Measurements from ENCODE around the gene CCNYL1.

The CCNYL1 gene

GRCh38 chr2:207791579-207792243 lies 80.3 kb downstream of the CCNYL1 start:
- no peak for DNase-seq (ENCODE audit: low read depth)

- no peak for DNase-seq (ENCODE audit: low read depth)
These were observed 80.9 kb downstream of the CCNYL1 start for GRCh38 chr2:207792244-207792785.

DNA sequence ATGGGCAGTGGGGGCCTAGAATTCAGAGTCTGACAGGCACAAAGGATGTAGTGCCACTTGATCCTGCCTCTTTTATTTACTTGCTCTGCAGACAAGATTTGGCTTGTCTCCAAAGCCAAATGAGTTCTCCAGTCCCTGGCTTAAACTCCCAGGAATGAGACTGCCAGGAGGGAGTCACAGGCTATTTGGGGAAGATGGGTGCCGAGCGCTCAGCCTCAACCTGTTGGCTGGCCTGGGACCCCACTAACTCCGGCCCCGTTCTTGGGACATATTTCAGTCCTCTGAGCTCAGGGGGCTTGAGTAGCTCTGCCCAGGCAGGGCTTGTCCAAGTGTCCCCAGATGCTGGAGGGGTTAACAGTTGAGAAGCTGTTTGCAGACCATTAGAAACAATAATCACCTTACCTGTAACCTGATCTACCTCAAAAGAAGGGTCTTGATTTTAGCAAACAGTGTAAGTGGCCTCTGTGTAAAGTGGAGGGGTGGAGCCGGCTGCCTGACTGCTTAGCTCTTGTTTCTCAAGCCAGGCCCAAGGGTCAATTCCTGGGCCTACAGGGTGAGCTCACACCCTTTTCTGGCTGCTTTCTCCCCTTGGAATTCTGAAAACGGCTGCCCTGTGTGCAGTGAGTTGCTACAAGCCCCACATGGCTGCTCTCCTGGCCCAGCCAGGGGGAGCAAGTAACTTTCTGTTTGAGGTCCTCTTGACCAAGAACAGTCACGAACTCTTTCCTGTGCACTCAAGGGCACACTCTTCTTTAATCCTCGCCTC lies 85.3 kb downstream of the CCNYL1 start:
- DNase-seq (ENCODE audit: low read depth), result no peak

GRCh38 chr2:207801259-207801658 lies 89.8 kb downstream of the CCNYL1 start:
- DNase-seq (ENCODE audit: low read depth), result no peak

DNA sequence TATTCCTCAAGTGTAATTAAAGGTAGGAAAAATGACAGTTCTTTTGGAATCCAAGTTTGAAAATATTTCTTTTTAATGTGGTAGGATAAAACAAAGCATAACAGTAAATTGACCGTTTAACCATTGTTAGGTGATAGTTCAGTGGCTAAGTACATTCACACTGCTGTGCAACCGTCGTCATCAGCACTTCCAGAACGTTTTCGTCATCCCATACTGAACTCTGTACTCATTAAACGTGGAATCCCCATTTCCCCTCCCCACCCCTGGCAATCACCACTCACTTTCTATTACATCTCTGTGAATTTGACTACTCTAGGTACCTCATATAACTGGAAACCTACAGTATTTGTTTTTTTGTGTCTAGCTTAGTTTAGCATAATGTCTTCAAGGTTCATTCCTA lies 91.2 kb downstream of the CCNYL1 start:
- no peak for DNase-seq (ENCODE audit: low read depth)
